Right renal pelvis (tissue), 4 donors: Measurements from ENCODE around the gene TUBA4A. TPM values are rescaled to one million over a fixed set of nuclear protein-coding genes. Genes with fewer than 3 reads are reported as not detected.

ENCODE experiments used
- polyA plus RNA-seq, 4 donors: library from polyadenylated mRNA; unstranded; fragments of 120-200 nt; gene quantifications; one replicate each; pipeline ENCODE4 v1.2.1, GENCODE V29; 2013; ENCODE audit not compliant: insufficient read length in 4 of 4

TUBA4A gene
- polyA plus RNA-seq, 4 donors = 34.0 to 60.1 (median 37.1) TPM

Other genes starting within 250 kb of the TUBA4A start
- gene CFAP65, start 212.4 kb downstream of the TUBA4A start, polyA plus RNA-seq = under 1 TPM; 0.19 to 0.41 (median 0.25) TPM
- gene IHH, start 193.0 kb downstream of the TUBA4A start, polyA plus RNA-seq = 1 to 10 TPM; 1.5 to 2.5 (median 1.8) TPM
- gene NHEJ1, start 93.1 kb downstream of the TUBA4A start, polyA plus RNA-seq = 10 to 100 TPM; 18.8 to 21.3 (median 20.1) TPM
- 10 to 100 TPM; 14.8 to 23.3 (median 18.8) TPM for gene SLC23A3, start 83.9 kb downstream of the TUBA4A start, polyA plus RNA-seq
- gene CNPPD1, start 77.0 kb downstream of the TUBA4A start, polyA plus RNA-seq = 10 to 100 TPM; 66.2 to 75.3 (median 70.5) TPM
- gene RETREG2, start 75.6 kb downstream of the TUBA4A start, polyA plus RNA-seq = 100 to 1,000 TPM; 110 to 129 (median 121) TPM
- gene ZFAND2B, start 47.1 kb downstream of the TUBA4A start, polyA plus RNA-seq = 10 to 100 TPM; 40.5 to 46.5 (median 43.2) TPM
- 10 to 100 TPM; 32.4 to 40.3 (median 36.8) TPM for gene ABCB6, start 35.0 kb downstream of the TUBA4A start, polyA plus RNA-seq
- 10 to 100 TPM; 43.5 to 49.3 (median 45.6) TPM for gene ATG9A, start 24.3 kb downstream of the TUBA4A start, polyA plus RNA-seq
- gene ANKZF1, start 24.1 kb downstream of the TUBA4A start, polyA plus RNA-seq = 10 to 100 TPM; 40.5 to 59.2 (median 50.4) TPM
- 10 to 100 TPM; 21.3 to 28.2 (median 24.2) TPM for gene GLB1L, start 8.5 kb downstream of the TUBA4A start, polyA plus RNA-seq
- 10 to 100 TPM; 36.3 to 41.8 (median 37.8) TPM for gene STK16, start 8.4 kb downstream of the TUBA4A start, polyA plus RNA-seq
- gene TUBA4B, start 675 bp downstream of the TUBA4A start, polyA plus RNA-seq = under 1 TPM; 0.87 to 0.97 (median 0.92) TPM
- gene DNAJB2, start 25.4 kb upstream of the TUBA4A start, polyA plus RNA-seq = 10 to 100 TPM; 73.3 to 89.5 (median 76.2) TPM
- gene PTPRN, start 55.5 kb upstream of the TUBA4A start, polyA plus RNA-seq = under 1 TPM in 2 of 4 donors, not detected in 2; 0.31 to 0.56 TPM
- gene RESP18, start 78.8 kb upstream of the TUBA4A start, polyA plus RNA-seq = not detected
- 10 to 100 TPM; 54.2 to 67.5 (median 58.2) TPM for gene DNPEP, start 134.0 kb upstream of the TUBA4A start, polyA plus RNA-seq
- 1 to 10 TPM; 5.9 to 6.8 (median 6.6) TPM for gene DES, start 164.5 kb upstream of the TUBA4A start, polyA plus RNA-seq
- 10 to 100 TPM; 10.3 to 15.2 (median 13.3) TPM for gene SPEG, start 180.9 kb upstream of the TUBA4A start, polyA plus RNA-seq
- 10 to 100 TPM; 35.0 to 42.9 (median 36.4) TPM for gene GMPPA, start 245.0 kb upstream of the TUBA4A start, polyA plus RNA-seq